NT2/D1 (cell line): Measurements from ENCODE around the gene SNN.

Experiments used
- SUZ12 ChIP-seq: IDR thresholded peaks from 2 replicates; pipeline ENCODE4 v1.6.1; 2011; ENCODE audit not compliant: insufficient read length, insufficient read depth; ENCODE audit errors: extremely low read depth
- ZNF274 ChIP-seq: IDR thresholded peaks from 2 replicates; pipeline ENCODE4 v1.6.1; 2011; ENCODE audit warnings: mild to moderate bottlenecking, low read depth, low read length

GRCh38 chr16:11691235-11691634 lies 23.0 kb downstream of the SNN start:
- TF ChIP-seq ZNF274 (no peak), SUZ12 (no peak)
